GM19035 (cell line): ENCODE results near the gene TPPP.

Source experiments
- ATAC-seq: cut with Tn5 transposase; IDR thresholded peaks from one replicate; pipeline ENCODE4 v1.9.1; 2021; ENCODE audit not compliant: unreplicated experiment

Gene TPPP

GRCh38 chr5:665956-666711, 27.0 kb downstream of the TPPP start:
- no peak for ATAC-seq

GRCh38 chr5:665541-665955, 27.6 kb downstream of the TPPP start:
- no peak for ATAC-seq

- ATAC-seq, result no peak
Measured at GRCh38 chr5:664994-665360, 28.2 kb downstream of the TPPP start.

GRCh38 chr5:664343-664993, 28.7 kb downstream of the TPPP start:
- no peak for ATAC-seq

- ATAC-seq, result no peak
Measured at GRCh38 chr5:663436-664342, 29.5 kb downstream of the TPPP start.

GRCh38 chr5:662751-663435, 30.3 kb downstream of the TPPP start:
- ATAC-seq, result no peak

- no peak for ATAC-seq
Measured at GRCh38 chr5:661891-662750, 31.0 kb downstream of the TPPP start.

- no peak for ATAC-seq
Measured at GRCh38 chr5:660491-661030, 32.6 kb downstream of the TPPP start.

- ATAC-seq, result no peak
Measured at GRCh38 chr5:659496-660263, 33.5 kb downstream of the TPPP start.

- no peak for ATAC-seq
Measured at GRCh38 chr5:658103-658502, 35.0 kb downstream of the TPPP start.

GRCh38 chr5:657570-657969, 35.6 kb downstream of the TPPP start:
- ATAC-seq, result no peak

GRCh38 chr5:655406-655805, 37.7 kb downstream of the TPPP start:
- ATAC-seq, result no peak

- ATAC-seq, result no peak
Measured at GRCh38 chr5:654071-654778, 38.9 kb downstream of the TPPP start.

GRCh38 chr5:652773-653350, 40.3 kb downstream of the TPPP start:
- ATAC-seq, result no peak

GRCh38 chr5:652023-652515, 41.1 kb downstream of the TPPP start:
- ATAC-seq, result no peak

GRCh38 chr5:651296-652022, 41.7 kb downstream of the TPPP start:
- ATAC-seq, result no peak

- no peak for ATAC-seq
Measured at GRCh38 chr5:647727-648126, 45.4 kb downstream of the TPPP start.
